ENCODE data around the gene KASH5. TPM values are rescaled to one million over a fixed set of nuclear protein-coding genes. Genes with fewer than 3 reads are reported as not detected.

Gene KASH5
- total and polyA plus RNA-seq, 2 of the 13 experiments (the other 11 are each of a cell fraction or from before 2014, with no cell fraction given): not detected

DNA sequence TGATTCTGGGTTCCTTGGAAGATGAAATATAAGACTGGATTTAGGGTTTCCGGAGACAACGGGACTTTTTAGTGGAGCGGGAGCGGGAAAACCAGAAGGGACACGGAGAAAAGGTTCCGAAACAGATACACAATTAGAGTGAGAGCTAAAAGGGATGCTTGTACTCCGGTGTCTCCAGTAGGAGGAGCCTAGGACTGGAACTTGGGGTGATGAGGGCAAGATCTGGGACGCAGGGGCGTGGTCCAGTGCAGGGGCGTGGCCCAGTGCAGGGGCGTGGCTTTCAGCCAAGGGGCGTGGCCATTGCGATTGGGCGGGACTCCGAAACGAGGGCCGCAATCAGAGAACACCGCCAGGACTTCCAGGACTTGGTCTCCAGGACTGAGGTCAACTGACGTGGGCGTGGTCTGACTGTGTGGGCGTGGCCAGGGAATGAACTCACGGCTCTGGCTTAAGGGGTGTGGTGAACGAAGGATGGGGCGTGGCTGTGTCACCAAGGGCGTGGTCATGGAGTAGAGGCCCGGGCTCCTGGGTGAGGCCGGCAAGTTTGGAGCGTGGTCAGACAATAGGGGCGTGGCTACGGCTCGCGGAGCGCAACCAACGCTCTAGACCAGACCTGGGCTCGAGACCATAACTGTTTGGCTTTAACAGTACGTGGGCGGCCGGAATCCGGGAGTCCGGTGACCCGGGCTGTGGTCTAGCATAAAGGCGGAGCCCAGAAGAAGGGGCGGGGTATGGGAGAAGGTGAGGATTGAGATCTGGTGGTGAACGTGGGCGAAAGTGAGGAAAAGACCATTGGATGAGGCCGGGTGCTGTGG is 24.6 kb upstream of the KASH5 start, which contains the start of gene DKKL1:
DKKL1 (plus strand) TSS at position 610 of the 815 bp plus-strand sequence; CDS start at position 732, 122 bp downstream.
- no peaks in the 10 kb centered on the region for H3K9me3 ChIP-seq (ENCODE audit: low read length)
- in situ Hi-C loops (cut with HindIII; ENCODE audit: extremely low pct_ligation_motif_present, low pct_unique_long_range_greater_than_20kb): no loop called here
- no peak within 1 kb of the TSS for H2AFZ ChIP-seq (ENCODE audit: low read length)
- intact Hi-C loops (cut with micrococcal nuclease; ENCODE audit: unreplicated experiment): no loop called here
- DNase-seq (ENCODE audit: low spot score): peak; percentile 96
- no peaks in the 10 kb centered on the region for H3K27me3 ChIP-seq (ENCODE audit: control insufficient read depth in 1 of 2, insufficient read depth in 2 of 2, low read length in 2 of 2)
- no peak within 1 kb of the TSS for H3K27ac ChIP-seq (ENCODE audit: extremely low read length, insufficient read depth, low read length)
- peak; percentile 97 for FAIRE-seq
- ChIA-PET POLR2A (interaction anchor here (1.0 to 1.5 kb wide), 2 partner anchors 88 to 116 kb away, joined by 3 read pairs; partner anchors contain the start of gene PIH1D1), CTCF (ENCODE audit: low intra/inter-chr PET ratio, low total read pairs) (no interaction called here)
- peaks cover 24% of the 10 kb centered on the region for H3K4me1 ChIP-seq (ENCODE audit: insufficient read depth, low read length)
- BruUV-seq (replicated peaks): no TSS peak
- 7% methylated on average over 35 of the region's 46 CpGs for WGBS (ENCODE audit: low lambda C conversion rate)
- H4K20me1 ChIP-seq (ENCODE audit: insufficient read depth, low read length): no peaks in the 10 kb centered on the region
- peak within 1 kb of the TSS; percentile 80 for H3K9ac ChIP-seq (ENCODE audit: insufficient read depth, low read depth, low read length)
- ATAC-seq: peak; percentile 79
- peak within 1 kb of the TSS; percentile 98 for H3K4me2 ChIP-seq (ENCODE audit: low read depth, low read length)
- H3K4me3 ChIP-seq (replicated peaks in 1 of 3; ENCODE audit: insufficient read depth in 1 of 3, low read depth in 2 of 3, low read length in 3 of 3): peak within 1 kb of the TSS; percentile 67 to 88 (median 87)
- peaks cover 1 to 4% of the 10 kb centered on the region in 2 experiments; a peak in 1 of 5 replicates for H3K36me3 ChIP-seq (replicated peaks in 1 of 2; ENCODE audit: control insufficient read depth in 1 of 2, insufficient read depth in 2 of 2, low read length in 2 of 2)
- H3K79me2 ChIP-seq (ENCODE audit: insufficient read depth, low read length): no peaks in the 10 kb centered on the region
- TF ChIP-seq STAG1 (CRISPR knock-in tag; IDR thresholded peaks at IDR 0.05): peak; percentile 20; the same call in 1 of the 2 replicates
- TF ChIP-seq CC2D1A (CRISPR knock-in tag; IDR thresholded peaks at IDR 0.05): no peak
- TF ChIP-seq CREB1 (IDR thresholded peaks at IDR 0.05): peak; percentile 77
- TF ChIP-seq CREB1 (CRISPR knock-in tag; IDR thresholded peaks at IDR 0.05): no peak
- TF ChIP-seq MYC (CRISPR knock-in tag; IDR thresholded peaks at IDR 0.05; ENCODE audit: borderline replicate concordance): peak; percentile 32; the same call in 1 of the 2 replicates
- TF ChIP-seq, protein P1, sequence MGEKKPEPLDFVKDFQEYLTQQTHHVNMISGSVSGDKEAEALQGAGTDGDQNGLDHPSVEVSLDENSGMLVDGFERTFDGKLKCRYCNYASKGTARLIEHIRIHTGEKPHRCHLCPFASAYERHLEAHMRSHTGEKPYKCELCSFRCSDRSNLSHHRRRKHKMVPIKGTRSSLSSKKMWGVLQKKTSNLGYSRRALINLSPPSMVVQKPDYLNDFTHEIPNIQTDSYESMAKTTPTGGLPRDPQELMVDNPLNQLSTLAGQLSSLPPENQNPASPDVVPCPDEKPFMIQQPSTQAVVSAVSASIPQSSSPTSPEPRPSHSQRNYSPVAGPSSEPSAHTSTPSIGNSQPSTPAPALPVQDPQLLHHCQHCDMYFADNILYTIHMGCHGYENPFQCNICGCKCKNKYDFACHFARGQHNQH (CRISPR knock-in tag; IDR thresholded peaks at IDR 0.05): 0 out of 2 replicates have a peak, but pooled peaks have one; percentile 18
- no peak for TF ChIP-seq TCF7 (IDR thresholded peaks at IDR 0.05; ENCODE audit: low read depth)
- TF ChIP-seq, protein P2, sequence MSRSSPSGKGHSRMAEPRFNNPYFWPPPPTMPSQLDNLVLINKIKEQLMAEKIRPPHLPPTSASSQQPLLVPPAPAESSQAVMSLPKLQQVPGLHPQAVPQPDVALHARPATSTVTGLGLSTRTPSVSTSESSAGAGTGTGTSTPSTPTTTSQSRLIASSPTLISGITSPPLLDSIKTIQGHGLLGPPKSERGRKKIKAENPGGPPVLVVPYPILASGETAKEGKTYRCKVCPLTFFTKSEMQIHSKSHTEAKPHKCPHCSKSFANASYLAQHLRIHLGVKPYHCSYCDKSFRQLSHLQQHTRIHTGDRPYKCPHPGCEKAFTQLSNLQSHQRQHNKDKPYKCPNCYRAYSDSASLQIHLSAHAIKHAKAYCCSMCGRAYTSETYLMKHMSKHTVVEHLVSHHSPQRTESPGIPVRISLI (CRISPR knock-in tag; IDR thresholded peaks at IDR 0.05; ENCODE audit: borderline replicate concordance): no peak
- TF ChIP-seq ZNF644 (CRISPR knock-in tag; IDR thresholded peaks at IDR 0.05; ENCODE audit: low read depth): no peak
- TF ChIP-seq KLF16 (CRISPR knock-in tag; IDR thresholded peaks at IDR 0.05): peak in 1 of 2 experiments; percentile 53; a peak in 2 of 4 replicates
- TF ChIP-seq ZNF724P (CRISPR knock-in tag; IDR thresholded peaks at IDR 0.05; ENCODE audit: borderline replicate concordance): no peak
- TF ChIP-seq ZEB1 (IDR thresholded peaks at IDR 0.05; ENCODE audit: insufficient replicate concordance, low read depth): no peak
- TF ChIP-seq, protein P3, sequence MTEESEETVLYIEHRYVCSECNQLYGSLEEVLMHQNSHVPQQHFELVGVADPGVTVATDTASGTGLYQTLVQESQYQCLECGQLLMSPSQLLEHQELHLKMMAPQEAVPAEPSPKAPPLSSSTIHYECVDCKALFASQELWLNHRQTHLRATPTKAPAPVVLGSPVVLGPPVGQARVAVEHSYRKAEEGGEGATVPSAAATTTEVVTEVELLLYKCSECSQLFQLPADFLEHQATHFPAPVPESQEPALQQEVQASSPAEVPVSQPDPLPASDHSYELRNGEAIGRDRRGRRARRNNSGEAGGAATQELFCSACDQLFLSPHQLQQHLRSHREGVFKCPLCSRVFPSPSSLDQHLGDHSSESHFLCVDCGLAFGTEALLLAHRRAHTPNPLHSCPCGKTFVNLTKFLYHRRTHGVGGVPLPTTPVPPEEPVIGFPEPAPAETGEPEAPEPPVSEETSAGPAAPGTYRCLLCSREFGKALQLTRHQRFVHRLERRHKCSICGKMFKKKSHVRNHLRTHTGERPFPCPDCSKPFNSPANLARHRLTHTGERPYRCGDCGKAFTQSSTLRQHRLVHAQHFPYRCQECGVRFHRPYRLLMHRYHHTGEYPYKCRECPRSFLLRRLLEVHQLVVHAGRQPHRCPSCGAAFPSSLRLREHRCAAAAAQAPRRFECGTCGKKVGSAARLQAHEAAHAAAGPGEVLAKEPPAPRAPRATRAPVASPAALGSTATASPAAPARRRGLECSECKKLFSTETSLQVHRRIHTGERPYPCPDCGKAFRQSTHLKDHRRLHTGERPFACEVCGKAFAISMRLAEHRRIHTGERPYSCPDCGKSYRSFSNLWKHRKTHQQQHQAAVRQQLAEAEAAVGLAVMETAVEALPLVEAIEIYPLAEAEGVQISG (CRISPR knock-in tag; IDR thresholded peaks at IDR 0.05): peak; percentile 51
- no peak for TF ChIP-seq ZNF30 (CRISPR knock-in tag; IDR thresholded peaks at IDR 0.05)
- TF ChIP-seq ZNF350 (CRISPR knock-in tag; IDR thresholded peaks at IDR 0.05; ENCODE audit: borderline replicate concordance, low read depth): peak; percentile 51; the same call in 1 of the 2 replicates
- no peak; the same call in 1 of the 2 replicates for TF ChIP-seq NCOR1 (IDR thresholded peaks at IDR 0.05; ENCODE audit: borderline replicate concordance, low read length)

Data from HepG2 (cell line).